ENCODE measurements around the gene RPS6KA5. TPM values are rescaled to one million over a fixed set of nuclear protein-coding genes. Genes with fewer than 3 reads are reported as not detected.

The RPS6KA5 gene
- total RNA-seq, 1 experiment from 2014 or later: 3.8 TPM

DNA sequence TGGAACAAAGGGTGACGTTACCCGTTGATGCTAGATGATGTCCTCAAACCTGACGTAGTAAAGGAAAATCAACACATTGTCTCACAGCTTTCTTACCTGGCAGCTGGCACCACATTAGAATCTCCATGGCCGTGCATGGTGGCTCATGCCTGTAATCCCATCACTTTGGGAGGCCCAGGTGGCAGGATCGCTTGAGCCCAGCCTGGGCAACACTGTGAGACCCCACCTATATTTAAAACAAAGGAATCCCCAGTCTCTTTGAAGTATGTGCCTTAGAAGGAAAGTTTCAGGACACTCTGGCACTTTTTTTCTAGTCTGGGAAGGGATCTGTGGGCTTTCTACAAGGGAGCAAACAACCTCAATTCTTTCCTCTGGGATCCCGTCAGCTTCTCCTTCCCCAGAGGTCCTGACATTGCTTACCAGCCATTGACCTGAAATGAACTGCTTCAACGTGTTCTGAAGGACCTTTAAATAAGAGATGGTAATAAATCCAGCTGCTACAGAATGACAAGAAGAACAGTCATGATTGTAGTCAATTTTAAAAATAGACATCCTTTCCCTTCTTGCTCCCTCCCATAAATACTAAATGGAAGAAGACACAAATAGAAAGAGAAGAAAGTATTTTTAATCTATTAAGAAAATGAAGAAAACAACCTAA is 210.5 kb downstream of the RPS6KA5 start:
- no peak overlapping the region for H3K4me2 ChIP-seq (ENCODE audit: insufficient read depth, insufficient read length, low read length)
- no peak overlapping the region for H2AFZ ChIP-seq (ENCODE audit: low read length)
- H2BK20ac ChIP-seq (ENCODE audit: low read depth, low read length, poor library complexity, severe bottlenecking): no peak overlapping the region
- Mint-ChIP-seq H3K36me3 (ENCODE audit: insufficient read depth in 1 of 3, low read depth in 3 of 3) (no peaks in the 10 kb centered on the region; a peak in 1 of 7 replicates), H3K27ac (peak overlapping the region in 1 of 3 experiments; percentile 49; a peak in 2 of 7 replicates), H3K9me3 (no peaks in the 10 kb centered on the region), H3K4me1 (peaks cover 8 to 10% of the 10 kb centered on the region in 2 experiments), H3K4me3 (no peak overlapping the region), H3K27me3 (ENCODE audit: low read depth) (no peaks in the 10 kb centered on the region)
- H3K56ac ChIP-seq (ENCODE audit: insufficient read length, low read depth, low read length): no peak overlapping the region
- no peak overlapping the region for H2AK5ac ChIP-seq (ENCODE audit: insufficient read length, low read length)
- H4K8ac ChIP-seq (replicated peaks; ENCODE audit: insufficient read length, low read depth, low read length): no peak overlapping the region
- H3K4me1 ChIP-seq (ENCODE audit: insufficient read depth, low read length): no peaks in the 10 kb centered on the region; the same call in 1 of the 2 replicates
- H4K20me1 ChIP-seq (ENCODE audit: control insufficient read depth, insufficient read depth, insufficient read length): no peaks in the 10 kb centered on the region
- H3K23me2 ChIP-seq (ENCODE audit: insufficient read length, low read depth, low read length, poor library complexity, severe bottlenecking): no peaks in the 10 kb centered on the region
- no peak overlapping the region for H2BK5ac ChIP-seq (ENCODE audit: insufficient read length, low read length)
- H3K23ac ChIP-seq (ENCODE audit: insufficient read length, low read depth, low read length): no peak overlapping the region
- TF ChIP-seq, protein P1, sequence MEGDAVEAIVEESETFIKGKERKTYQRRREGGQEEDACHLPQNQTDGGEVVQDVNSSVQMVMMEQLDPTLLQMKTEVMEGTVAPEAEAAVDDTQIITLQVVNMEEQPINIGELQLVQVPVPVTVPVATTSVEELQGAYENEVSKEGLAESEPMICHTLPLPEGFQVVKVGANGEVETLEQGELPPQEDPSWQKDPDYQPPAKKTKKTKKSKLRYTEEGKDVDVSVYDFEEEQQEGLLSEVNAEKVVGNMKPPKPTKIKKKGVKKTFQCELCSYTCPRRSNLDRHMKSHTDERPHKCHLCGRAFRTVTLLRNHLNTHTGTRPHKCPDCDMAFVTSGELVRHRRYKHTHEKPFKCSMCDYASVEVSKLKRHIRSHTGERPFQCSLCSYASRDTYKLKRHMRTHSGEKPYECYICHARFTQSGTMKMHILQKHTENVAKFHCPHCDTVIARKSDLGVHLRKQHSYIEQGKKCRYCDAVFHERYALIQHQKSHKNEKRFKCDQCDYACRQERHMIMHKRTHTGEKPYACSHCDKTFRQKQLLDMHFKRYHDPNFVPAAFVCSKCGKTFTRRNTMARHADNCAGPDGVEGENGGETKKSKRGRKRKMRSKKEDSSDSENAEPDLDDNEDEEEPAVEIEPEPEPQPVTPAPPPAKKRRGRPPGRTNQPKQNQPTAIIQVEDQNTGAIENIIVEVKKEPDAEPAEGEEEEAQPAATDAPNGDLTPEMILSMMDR (conservative IDR thresholded peaks at IDR 0.05): no peak
- H3K79me2 ChIP-seq (ENCODE audit: insufficient read depth, low read length): no peaks in the 10 kb centered on the region
- no CpG with 5 or more reads among the region's 7 CpGs for WGBS (ENCODE audit: extremely low coverage, insufficient read length, low lambda C conversion rate)
- H3K79me1 ChIP-seq (ENCODE audit: insufficient read depth, low read depth, low read length, poor library complexity, severe bottlenecking): no peaks in the 10 kb centered on the region
- no peak overlapping the region for H3K4ac ChIP-seq (ENCODE audit: low read depth, low read length)
- H3K27me3 ChIP-seq (ENCODE audit: insufficient read depth, low read length): no peaks in the 10 kb centered on the region; the same call in 1 of the 2 replicates
- H2BK120ac ChIP-seq (ENCODE audit: low read depth, low read length, poor library complexity, severe bottlenecking): no peak overlapping the region
- H3K9me3 ChIP-seq (ENCODE audit: control insufficient read depth, low read depth, low read length): no peaks in the 10 kb centered on the region
- H3K18ac ChIP-seq (ENCODE audit: insufficient read length, low read depth, low read length): no peak overlapping the region
- H3K27ac ChIP-seq (ENCODE audit: insufficient read length, low read depth, low read length): no peak overlapping the region
- no peak overlapping the region for H2BK12ac ChIP-seq (ENCODE audit: insufficient read length, low read depth, low read length)
- no peak overlapping the region for H3T11ph ChIP-seq (ENCODE audit: low read length)
- H3K9ac ChIP-seq (ENCODE audit: extremely low read depth, insufficient read length, low read length): no peak overlapping the region
- H3K14ac ChIP-seq (ENCODE audit: insufficient read depth, low read length): no peak overlapping the region
- no peak for DNase-seq
- no peak overlapping the region for H4K91ac ChIP-seq (ENCODE audit: insufficient read length, low read depth, low read length)
- H2BK15ac ChIP-seq (ENCODE audit: low read depth, low read length): no peak overlapping the region
- H4K5ac ChIP-seq (ENCODE audit: insufficient read length, low read depth, low read length): no peak overlapping the region
